Measurements from ENCODE around the gene LHFPL2.

LHFPL2 gene

GRCh38 chr5:78618303-78618702, 30.3 kb downstream of the LHFPL2 start:
- no peak for DNase-seq (ENCODE audit: low spot score)

GRCh38 chr5:78615697-78616096, 32.9 kb downstream of the LHFPL2 start:
- DNase-seq (ENCODE audit: low spot score) = no peak

GRCh38 chr5:78614816-78615215, 33.8 kb downstream of the LHFPL2 start:
- no peak for DNase-seq (ENCODE audit: low spot score)

GRCh38 chr5:78613756-78614155, 34.8 kb downstream of the LHFPL2 start:
- DNase-seq (ENCODE audit: low spot score) = no peak

- DNase-seq (ENCODE audit: low spot score) = no peak
These were observed 35.4 kb downstream of the LHFPL2 start for GRCh38 chr5:78613151-78613533.

- no peak for DNase-seq (ENCODE audit: low spot score)
These were observed 36.1 kb downstream of the LHFPL2 start for GRCh38 chr5:78612227-78613150.

- no peak for DNase-seq (ENCODE audit: low spot score)
These were observed 37.4 kb downstream of the LHFPL2 start for GRCh38 chr5:78611126-78611605.

GRCh38 chr5:78610636-78611035, 37.9 kb downstream of the LHFPL2 start:
- no peak for DNase-seq (ENCODE audit: low spot score)

- DNase-seq (ENCODE audit: low spot score) = no peak
These were observed 38.4 kb downstream of the LHFPL2 start for GRCh38 chr5:78610163-78610583.

- no peak for DNase-seq (ENCODE audit: low spot score)
These were observed 40.7 kb downstream of the LHFPL2 start for GRCh38 chr5:78607864-78608263.

- DNase-seq (ENCODE audit: low spot score) = no peak
These were observed 42.3 kb downstream of the LHFPL2 start for GRCh38 chr5:78606241-78606640.

- DNase-seq (ENCODE audit: low spot score) = no peak
These were observed 43.0 kb downstream of the LHFPL2 start for GRCh38 chr5:78605611-78606010.

GRCh38 chr5:78604689-78605285, 43.8 kb downstream of the LHFPL2 start:
- DNase-seq (ENCODE audit: low spot score) = no peak

- DNase-seq (ENCODE audit: low spot score) = no peak
These were observed 44.9 kb downstream of the LHFPL2 start for GRCh38 chr5:78603636-78604175.

- no peak for DNase-seq (ENCODE audit: low spot score)
These were observed 46.2 kb downstream of the LHFPL2 start for GRCh38 chr5:78602400-78602799.

- no peak for DNase-seq (ENCODE audit: low spot score)
These were observed 46.8 kb downstream of the LHFPL2 start for GRCh38 chr5:78601559-78602314.

GRCh38 chr5:78600687-78601414, 47.7 kb downstream of the LHFPL2 start:
- no peak for DNase-seq (ENCODE audit: low spot score)

- no peak for DNase-seq (ENCODE audit: low spot score)
These were observed 49.6 kb downstream of the LHFPL2 start for GRCh38 chr5:78598973-78599372.

- no peak for DNase-seq (ENCODE audit: low spot score)
These were observed 50.6 kb downstream of the LHFPL2 start for GRCh38 chr5:78597974-78598371.

GRCh38 chr5:78597068-78597973, 51.3 kb downstream of the LHFPL2 start:
- DNase-seq (ENCODE audit: low spot score) = no peak
